ENCODE measurements around the gene ARHGAP44.

DNA sequence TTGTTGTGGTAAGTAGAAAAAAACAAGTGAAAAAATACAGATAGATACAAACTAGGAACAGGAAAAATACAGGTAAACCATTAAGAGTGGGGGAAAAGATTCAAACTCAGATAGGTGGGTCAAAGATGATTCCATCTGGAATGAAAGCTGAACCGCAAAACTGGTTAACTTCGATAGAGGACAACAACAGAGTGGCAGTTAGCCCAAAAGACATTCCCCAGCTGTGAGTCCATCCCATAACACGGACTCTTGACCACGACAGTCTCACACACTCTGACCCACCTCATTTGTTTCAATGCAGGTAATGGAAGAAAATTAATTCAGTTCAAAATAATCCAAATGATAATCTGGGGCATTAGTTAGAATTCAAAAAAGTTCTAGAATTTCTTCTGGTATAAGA, 215.0 kb downstream of the ARHGAP44 start:
- TF ChIP-seq, protein P1, sequence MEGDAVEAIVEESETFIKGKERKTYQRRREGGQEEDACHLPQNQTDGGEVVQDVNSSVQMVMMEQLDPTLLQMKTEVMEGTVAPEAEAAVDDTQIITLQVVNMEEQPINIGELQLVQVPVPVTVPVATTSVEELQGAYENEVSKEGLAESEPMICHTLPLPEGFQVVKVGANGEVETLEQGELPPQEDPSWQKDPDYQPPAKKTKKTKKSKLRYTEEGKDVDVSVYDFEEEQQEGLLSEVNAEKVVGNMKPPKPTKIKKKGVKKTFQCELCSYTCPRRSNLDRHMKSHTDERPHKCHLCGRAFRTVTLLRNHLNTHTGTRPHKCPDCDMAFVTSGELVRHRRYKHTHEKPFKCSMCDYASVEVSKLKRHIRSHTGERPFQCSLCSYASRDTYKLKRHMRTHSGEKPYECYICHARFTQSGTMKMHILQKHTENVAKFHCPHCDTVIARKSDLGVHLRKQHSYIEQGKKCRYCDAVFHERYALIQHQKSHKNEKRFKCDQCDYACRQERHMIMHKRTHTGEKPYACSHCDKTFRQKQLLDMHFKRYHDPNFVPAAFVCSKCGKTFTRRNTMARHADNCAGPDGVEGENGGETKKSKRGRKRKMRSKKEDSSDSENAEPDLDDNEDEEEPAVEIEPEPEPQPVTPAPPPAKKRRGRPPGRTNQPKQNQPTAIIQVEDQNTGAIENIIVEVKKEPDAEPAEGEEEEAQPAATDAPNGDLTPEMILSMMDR (IDR thresholded peaks at IDR 0.05; ENCODE audit: extremely low read depth in 1 of 2, insufficient read depth in 1 of 2, low read depth in 1 of 2, low read length in 2 of 2) = no peak
- no peak for TF ChIP-seq POLR2AphosphoS5 (IDR thresholded peaks at IDR 0.05; ENCODE audit: insufficient read depth, low read depth, low read length)
- TF ChIP-seq EZH2 (IDR thresholded peaks at IDR 0.05; ENCODE audit: borderline replicate concordance, low read depth, low read length, severe bottlenecking) = no peak
- no peak for TF ChIP-seq MYC (IDR thresholded peaks at IDR 0.05; ENCODE audit: low read depth, low read length)

Measured in endothelial cell of umbilical vein (primary cell).